Heart right ventricle (tissue), 16 donors: Measurements from ENCODE around the gene HNRNPA2B1. TPM values are rescaled to one million over a fixed set of nuclear protein-coding genes. Genes with fewer than 3 reads are reported as not detected.
A peak's percentile ranks its signal among the peaks of the same experiment; 100 is the strongest.
"Not testable (repeated sequence)": the region's sequence is repeated elsewhere in the genome, so short reads cannot be mapped to it uniquely, and the experiment has no call there.

ENCODE experiments used
- ATAC-seq, 8 donors: fragments of 200-7000 bp; cut with Tn5 transposase; one replicate each; pipeline ENCODE4 v1.9.1; 2020; ENCODE audit warnings: mild to moderate bottlenecking in 8 of 8, moderate library complexity in 8 of 8, moderate number of reproducible peaks in 1 of 8
- DNase-seq, 2 donors: peaks; one replicate each; pipeline ENCODE4 v3.0.0-alpha.2; 2020
- H3K27ac ChIP-seq, 10 donors: fragments of 200-600 bp; sonication (generic) in 2 of 10; one replicate each; pipeline versions ENCODE4 v1.5.0 to v1.8.0; 2020 to 2022; ENCODE audit warnings: mild to moderate bottlenecking in 3 of 10
- H3K27me3 ChIP-seq, 7 donors: fragments of 200-600 bp; one replicate each; pipeline ENCODE4 v1.8.0; 2021 to 2022; ENCODE audit warnings: mild to moderate bottlenecking in 2 of 7
- H3K36me3 ChIP-seq, 9 donors: fragments of 200-600 bp; sonication (generic) in 1 of 9; one replicate each; pipeline versions ENCODE4 v1.5.0 to v1.8.0; 2020 to 2022; ENCODE audit warnings: mild to moderate bottlenecking in 2 of 9
- H3K4me1 ChIP-seq, 9 donors: fragments of 200-600 bp; sonication (generic) in 1 of 9; one replicate each; pipeline versions ENCODE4 v1.5.0 to v1.8.0; 2020 to 2022; ENCODE audit warnings: mild to moderate bottlenecking in 4 of 9
- H3K4me3 ChIP-seq, 10 donors: fragments of 200-600 bp; sonication (generic) in 2 of 10; one replicate each; pipeline versions ENCODE4 v1.5.0 to v1.8.0; 2020 to 2022; ENCODE audit warnings: mild to moderate bottlenecking in 7 of 10, moderate library complexity in 2 of 10
- H3K9me3 ChIP-seq, 11 donors: fragments of 200-600 bp in 10 of 11; sonication (generic) in 2 of 11; one replicate each; pipeline versions ENCODE4 v1.5.0 to v1.8.0; 2013 to 2022; ENCODE audit warnings: mild to moderate bottlenecking in 2 of 11, control low read depth in 1 of 11, moderate library complexity in 1 of 11
- CTCF ChIP-seq, 9 donors: fragments of 200-600 bp; sonication (generic) in 2 of 9; IDR thresholded peaks; one replicate each; pipeline versions ENCODE4 v1.5.0 to v1.8.0; 2021 to 2022; ENCODE audit warnings: antibody characterized with exemption in 9 of 9, mild to moderate bottlenecking in 5 of 9, moderate library complexity in 1 of 9
- WGBS, 2 donors: extraction: QIAGEN DNeasy Blood & Tissue Kit; methylation state at CpG; one replicate each; pipeline ENCODE4 v1.1.7; 2013; ENCODE audit warnings: inconsistent platforms in 1 of 2; 5-methylcytosine and 5-hydroxymethylcytosine counted together
- intact Hi-C, 10 donors: fragments of 100-400 bp; cut with DNase I; formaldehyde crosslinking; loops; one replicate each; pipeline versions ENCODE4 v1.11.1 to v1.14.2; 2022
- polyA plus RNA-seq, 2 donors: library from polyadenylated mRNA; stranded (reverse); fragments of 200-250 nt; gene quantifications; one replicate each; pipeline ENCODE4 v1.2.3, GENCODE V29; 2013
- total RNA-seq, 10 donors: library from RNA; stranded (reverse); fragmentation: NEBNext Ultra II Directional in 3 of 10; extraction: Animal tissue kit (Norgen Biotek cat#: 25700) in 3 of 10; gene quantifications; one replicate each; pipeline versions ENCODE4 v1.2.1 to v1.2.4, GENCODE V29; 2021 to 2023
- donor health status: Arrhythmogenic right ventricular cardiomyopathy.
- donor health status: ischemic (EF 13 %, LVEDD 7.1; RV severe dilation, severe dysfunction).
- donor health status: healthy with polysubstance abuse.
- donor health status: DM: no; HTN: yes; CAD: no.
- donor health status: DM: no; HTN: no; CAD: no.
- donor health status: ischemic (EF 25% LVEDD 6.9; RV normal size, moderate dysfunction).
- donor health status: ischemic (EF 25% LVEDD 5.7; RV mildly dilated, moderate dysfunction).
- donor health status: healthy.
- donor health status: DM: yes; HTN: yes; CAD: no.
- donor health status: Ischemic cardiomyopathy.
- donor health status: ischemic (EF 35%, LVEDD 5.7; RV mildly dilated, moderate dysfunction).
- donor health status: nonischemic (EF 11% LVEDD 7.7; RV severe dilation, severe dysfunction).
- donor health status: DM: yes; HTN: yes; CAD: no.
- donor health status: PGD.
- donor health status: ischemic (EF 29% LVEDD 5.4; RV normal size, mild dysfunction).
- donor health status: nonischemic (EF 23%, LVEDD 6.1; RV moderate dilation, normal function).

Gene HNRNPA2B1
- total and polyA plus RNA-seq, 12 donors, result 364 to 667 (median 404) TPM

- peaks cover 0 to 17% (median 0%) of the 10 kb centered on the region in 9 donors for H3K36me3 ChIP-seq
- WGBS, 2 donors, result 85 to 90% methylated on average over 6 of the region's 6 CpGs
- no peak for ATAC-seq
Measured at GRCh38 chr7:26168458-26169023, 32.0 kb downstream of the HNRNPA2B1 start.

GRCh38 chr7:26167303-26167934 lies 33.1 kb downstream of the HNRNPA2B1 start:
- TF ChIP-seq CTCF (IDR thresholded peaks at IDR 0.05), result no peak
- intact Hi-C loops, result no loop called here

More at GRCh38 chr7:26168458-26169023, 32.0 kb downstream of the HNRNPA2B1 start:
- Histone ChIP-seq H3K27me3 (no peaks in the 10 kb centered on the region), H3K4me3 (no peak overlapping the region), H3K4me1 (peaks cover 0 to 5% (median 0%) of the 10 kb centered on the region in 9 donors), H3K27ac (no peak overlapping the region), H3K9me3 (peaks cover 0 to 12% (median 0%) of the 10 kb centered on the region in 11 donors)
- intact Hi-C loops, result no loop called here
- no peak for TF ChIP-seq CTCF (IDR thresholded peaks at IDR 0.05)
- no peak for DNase-seq

GRCh38 chr7:26166684-26167266 lies 33.8 kb downstream of the HNRNPA2B1 start:
- WGBS, 2 donors, result 84 to 85% methylated on average over 5 of the region's 5 CpGs
- H3K27me3 ChIP-seq, result no peaks in the 10 kb centered on the region
- H3K9me3 ChIP-seq, result peaks cover 0 to 12% (median 0%) of the 10 kb centered on the region in 11 donors
- TF ChIP-seq CTCF (IDR thresholded peaks at IDR 0.05), result no peak
- H3K27ac ChIP-seq, result no peak overlapping the region
- peaks cover 0 to 5% (median 0%) of the 10 kb centered on the region in 9 donors for H3K4me1 ChIP-seq
- ATAC-seq (no peak), DNase-seq (no peak)
- intact Hi-C loops, result no loop called here
- no peak overlapping the region for H3K4me3 ChIP-seq
- peaks cover 0 to 17% (median 0%) of the 10 kb centered on the region in 9 donors for H3K36me3 ChIP-seq

More at GRCh38 chr7:26167303-26167934, 33.1 kb downstream of the HNRNPA2B1 start:
- Histone ChIP-seq H3K9me3 (peaks cover 0 to 12% (median 0%) of the 10 kb centered on the region in 11 donors), H3K27ac (no peak overlapping the region), H3K4me3 (no peak overlapping the region), H3K36me3 (peaks cover 0 to 17% (median 0%) of the 10 kb centered on the region in 9 donors), H3K27me3 (no peaks in the 10 kb centered on the region), H3K4me1 (peaks cover 0 to 5% (median 0%) of the 10 kb centered on the region in 9 donors)
- DNase-seq, result no peak
- ATAC-seq, result no peak
- WGBS, 2 donors, result 92 to 97% methylated on average over 3 of the region's 3 CpGs

GRCh38 chr7:26165950-26166683 lies 34.4 kb downstream of the HNRNPA2B1 start:
- Histone ChIP-seq H3K27me3 (peaks cover 0 to 2% (median 0%) of the 10 kb centered on the region in 7 donors), H3K36me3 (peaks cover 0 to 15% (median 0%) of the 10 kb centered on the region in 9 donors), H3K4me1 (peaks cover 0 to 5% (median 0%) of the 10 kb centered on the region in 9 donors), H3K27ac (no peak overlapping the region), H3K9me3 (peaks cover 0 to 12% (median 0%) of the 10 kb centered on the region in 11 donors), H3K4me3 (no peak overlapping the region)
- no peak for TF ChIP-seq CTCF (IDR thresholded peaks at IDR 0.05)
- ATAC-seq, result peak in 1 of 8 donors; percentile 17
- 63 to 70% methylated on average over 9 of the region's 9 CpGs for WGBS, 2 donors
- intact Hi-C loops, result no loop called here
- DNase-seq, result no peak

GRCh38 chr7:26163804-26164203 lies 36.7 kb downstream of the HNRNPA2B1 start:
- peaks cover 0 to 12% (median 0%) of the 10 kb centered on the region in 11 donors for H3K9me3 ChIP-seq
- intact Hi-C loops, H3K4me1 ChIP-seq, H3K36me3 ChIP-seq, ATAC-seq, H3K27ac ChIP-seq, DNase-seq, H3K4me3 ChIP-seq: not testable (repeated sequence)
- 63 to 87% methylated on average over 1 of the region's 1 CpG for WGBS, 2 donors
- H3K27me3 ChIP-seq, result peaks cover 0 to 12% (median 0%) of the 10 kb centered on the region in 7 donors
